A549 (cell line): Measurements from ENCODE around the gene CHST10. TPM values are rescaled to one million over a fixed set of nuclear protein-coding genes. Genes with fewer than 3 reads are reported as not detected.

Experiments used
- ATAC-seq, 2 experiments: fragments of 200-7000 bp in 1 of 2; fragments of >200 bp in 1 of 2; cut with Nextera tagmentation in 1 of 2; cut with Tn5 transposase in 1 of 2; 3 replicates each; pipeline versions ENCODE4 v1.8.0 to v1.9.1; 2018 to 2020; ENCODE audit warnings: mild to moderate bottlenecking in 1 of 2, moderate library complexity in 1 of 2
- CTCF ChIA-PET: fragments of 300-600 bp; sonication (Branson Sonifier 250); formaldehyde crosslinking; extraction: SDS; loops from one replicate; lab custom pipeline; 2021; ENCODE audit warnings: antibody characterized with exemption, inconsistent platforms; lab: Yijun Ruan, JAX
- POLR2A ChIA-PET: fragments of 350-600 bp; formaldehyde crosslinking; extraction: SDS; loops from one replicate; lab custom pipeline; 2021; ENCODE audit warnings: antibody characterized with exemption, inconsistent platforms; lab: Yijun Ruan, JAX
- DNase-seq, 2 experiments: peaks; one replicate each; pipeline versions ENCODE4 v3.0.0 to v3.0.0-alpha.2; 2011 to 2016; ENCODE audit warnings: low read depth in 1 of 2, low spot score in 1 of 2
- FAIRE-seq: peaks from 2 replicates; lab custom pipeline; 2011; peaks lifted over from hg19 to GRCh38; lab: Jason Lieb, UNC
- H3K27ac ChIP-seq, 2 experiments: fragments of >200 bp; sonication (Bioruptor Twin); formaldehyde crosslinking; 3 replicates each; pipeline ENCODE4 v1.5.1; 2016 to 2017
- H3K4me1 ChIP-seq: fragments of >200 bp; sonication (Bioruptor Twin); formaldehyde crosslinking; 3 replicates; pipeline ENCODE4 v1.6.1; 2016
- H3K4me2 ChIP-seq: fragments of >200 bp; sonication (Bioruptor Twin); formaldehyde crosslinking; 3 replicates; pipeline ENCODE4 v1.6.1; 2016
- H3K4me3 ChIP-seq: fragments of >200 bp; sonication (Bioruptor Twin); formaldehyde crosslinking; 3 replicates; pipeline ENCODE4 v1.5.1; 2016
- H3K9me3 ChIP-seq: fragments of >200 bp; sonication (Bioruptor Twin); formaldehyde crosslinking; 3 replicates; pipeline ENCODE4 v1.6.1; 2016
- BHLHE40 ChIP-seq: IDR thresholded peaks from 2 replicates; pipeline ENCODE4 v1.6.1; 2012; ENCODE audit warnings: low read depth, low read length, inconsistent platforms
- CBX2 ChIP-seq: fragments of 200-600 bp; sonication (generic); IDR thresholded peaks from 2 replicates; pipeline ENCODE4 v1.6.1; 2016; ENCODE audit warnings: low read depth, mild to moderate bottlenecking, borderline replicate concordance
- HOXB13 ChIP-seq: fragments of 250-450 bp; sonication (Bioruptor Pico); IDR thresholded peaks from 2 replicates; pipeline ENCODE4 v1.5.0; 2020; ENCODE audit warnings: low read depth, mild to moderate bottlenecking, moderate library complexity
- JUNB ChIP-seq: fragments of >200 bp; sonication (Bioruptor Twin); formaldehyde crosslinking; IDR thresholded peaks from 2 replicates; pipeline ENCODE4 v1.6.1; 2016
- KDM5A ChIP-seq: fragments of 200-600 bp; sonication (generic); IDR thresholded peaks from 2 replicates; pipeline ENCODE4 v1.6.1; 2016; ENCODE audit warnings: antibody characterized with exemption, mild to moderate bottlenecking
- MYC ChIP-seq: IDR thresholded peaks from 2 replicates; pipeline ENCODE4 v1.6.1; 2012; ENCODE audit warnings: mild to moderate bottlenecking, inconsistent platforms, low read length, improper control_type of control experiment, borderline replicate concordance
- POLR2A ChIP-seq: IDR thresholded peaks from 2 replicates; pipeline ENCODE4 v1.6.1; 2012; ENCODE audit warnings: mild to moderate bottlenecking, low read length
- RARB ChIP-seq: fragments of 250-450 bp; sonication (Bioruptor Pico); IDR thresholded peaks from 2 replicates; pipeline ENCODE4 v1.8.0; 2021; ENCODE audit warnings: mild to moderate bottlenecking, moderate library complexity
- RCOR1 ChIP-seq: fragments of 150-350 bp; IDR thresholded peaks from 2 replicates; pipeline ENCODE4 v1.6.1; 2014; ENCODE audit warnings: antibody characterized with exemption, low read length, low read depth
- SREBF2 ChIP-seq: fragments of 450-650 bp; IDR thresholded peaks from 2 replicates; pipeline ENCODE4 v1.6.1; 2014; ENCODE audit warnings: mild to moderate bottlenecking, moderate library complexity
- ZC3H11A ChIP-seq: fragments of 450-650 bp; IDR thresholded peaks from 2 replicates; pipeline ENCODE4 v1.6.1; 2014; ENCODE audit warnings: antibody characterized with exemption, mild to moderate bottlenecking
- ZSCAN20 ChIP-seq: fragments of 250-450 bp; sonication (Bioruptor Pico); IDR thresholded peaks from 2 replicates; pipeline ENCODE4 v1.8.0; 2022; ENCODE audit warnings: mild to moderate bottlenecking, moderate library complexity
- WGBS: methylation state at CpG from one replicate; pipeline ENCODE4 v1.1.6; 2017; ENCODE audit errors: missing lambda C conversion rate; 5-methylcytosine and 5-hydroxymethylcytosine counted together
- polyA plus RNA-seq, 4 experiments: library from polyadenylated mRNA; depleted of rRNA in 3 of 4; stranded (reverse); fragments of >200 nt; fragmentation: RNase III in 1 of 4; extraction: RNeasy Plus Mini Kit Qiagen cat#74134 plus additional on column Dnase treatment in 1 of 4; gene quantifications; 2 replicates in 3 of 4; 3 replicates in 1 of 4; pipeline ENCODE4 v1.2.3, GENCODE V29; 2011 to 2017
- TF ChIP-seq, protein P1 (sequence below): fragments of 250-450 bp; sonication (Bioruptor Pico); IDR thresholded peaks from 2 replicates; pipeline ENCODE4 v1.5.0; 2020; ENCODE audit warnings: low read depth, mild to moderate bottlenecking, moderate library complexity
- TF ChIP-seq, protein P2 (sequence below): IDR thresholded peaks from 2 replicates; pipeline ENCODE4 v1.6.1; 2012
- TF ChIP-seq, protein P3 (sequence below): fragments of 200-600 bp; sonication (generic); IDR thresholded peaks from 2 replicates; pipeline ENCODE4 v1.6.1; 2016; ENCODE audit warnings: antibody characterized with exemption, mild to moderate bottlenecking, moderate library complexity
- TF ChIP-seq, protein P4 (sequence below): fragments of >200 bp; sonication (Bioruptor Twin); formaldehyde crosslinking; IDR thresholded peaks from 3 replicates; pipeline ENCODE4 v1.6.1; 2016
- TF ChIP-seq, protein P5 (sequence below): IDR thresholded peaks from 2 replicates; pipeline ENCODE4 v1.6.1; 2012

The CHST10 gene
- polyA plus RNA-seq, 2 of the 4 experiments (the other 2 are of a cell fraction), result 16.6 to 24.0 TPM

DNA sequence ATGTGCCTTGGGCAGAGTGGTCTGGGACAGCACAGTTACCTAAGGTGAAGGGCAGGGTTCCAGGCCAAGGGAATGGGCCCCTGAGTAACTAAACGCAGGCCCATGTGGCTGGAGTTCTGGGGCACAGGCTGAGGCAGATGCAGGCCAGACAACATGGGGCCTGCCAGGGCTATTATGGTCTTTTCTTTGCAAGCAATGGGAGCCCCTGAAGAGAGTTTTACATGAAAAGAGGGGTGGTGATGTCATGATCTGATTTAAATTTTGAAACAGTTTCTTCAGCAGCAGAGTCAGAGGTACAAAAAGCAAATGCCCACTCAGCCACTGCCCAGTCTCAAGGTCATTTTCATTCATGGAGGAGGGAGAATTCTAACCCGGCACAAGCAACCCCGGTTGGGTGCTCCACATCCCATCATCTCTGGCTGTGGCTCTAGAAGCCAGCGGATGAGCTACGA lies 5.6 kb downstream of the CHST10 start:
- Histone ChIP-seq H3K4me1 (peaks cover 11% of the 10 kb centered on the region; the same call in 1 of the 3 replicates), H3K4me3 (no peak overlapping the region), H3K4me2 (no peak overlapping the region), H3K27ac (no peak overlapping the region), H3K9me3 (no peaks in the 10 kb centered on the region)
- DNase-seq (no peak), FAIRE-seq (no peak), ATAC-seq (no peak)
- POLR2A ChIA-PET, result no interaction called here
- 95% methylated on average over 5 of the region's 5 CpGs for WGBS
- TF ChIP-seq CBX2, result no peak
- no peak for TF ChIP-seq RCOR1
- CTCF ChIA-PET, result no interaction called here

DNA sequence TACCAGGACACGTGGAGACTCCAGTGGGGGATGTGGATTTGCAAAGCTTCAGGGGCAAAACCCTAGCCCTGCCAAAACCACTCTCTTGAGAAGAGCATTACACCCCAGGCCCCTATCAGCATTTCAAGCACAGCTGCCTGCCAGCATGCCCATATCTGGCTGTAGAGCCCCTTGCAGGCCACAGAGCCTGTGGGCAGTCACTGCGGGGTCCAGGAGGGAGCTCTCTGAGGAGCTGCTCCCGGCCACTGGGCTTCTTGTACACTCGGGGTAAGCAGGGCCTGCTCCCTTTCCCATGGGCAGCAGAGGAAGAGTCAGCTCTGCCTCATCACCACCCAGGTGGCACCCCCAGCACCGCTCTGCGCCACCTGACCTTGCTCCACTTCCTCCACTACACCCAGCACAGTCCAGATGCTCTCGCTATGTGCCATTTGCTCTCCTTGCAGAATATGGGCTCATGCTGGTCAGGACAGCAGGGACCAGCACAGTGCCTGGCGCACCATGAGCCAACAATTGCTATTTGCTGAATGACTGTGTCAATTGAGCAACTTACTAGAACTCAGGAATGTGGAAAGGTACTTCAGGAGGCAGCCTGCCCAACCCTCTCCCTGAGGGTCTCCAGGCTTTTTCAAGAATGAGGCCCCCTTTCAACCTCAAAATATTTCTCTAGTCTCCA lies 7.4 kb downstream of the CHST10 start:
- 0 out of 3 replicates have a peak, but pooled peaks cover 2% of the 10 kb centered on the region for H3K4me1 ChIP-seq
- TF ChIP-seq KDM5A, result no peak
- TF ChIP-seq HOXB13 (CRISPR knock-in tag), result no peak
- TF ChIP-seq, protein P1, sequence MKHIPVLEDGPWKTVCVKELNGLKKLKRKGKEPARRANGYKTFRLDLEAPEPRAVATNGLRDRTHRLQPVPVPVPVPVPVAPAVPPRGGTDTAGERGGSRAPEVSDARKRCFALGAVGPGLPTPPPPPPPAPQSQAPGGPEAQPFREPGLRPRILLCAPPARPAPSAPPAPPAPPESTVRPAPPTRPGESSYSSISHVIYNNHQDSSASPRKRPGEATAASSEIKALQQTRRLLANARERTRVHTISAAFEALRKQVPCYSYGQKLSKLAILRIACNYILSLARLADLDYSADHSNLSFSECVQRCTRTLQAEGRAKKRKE (CRISPR knock-in tag), result no peak
- TF ChIP-seq MYC, result no peak
- no peak for TF ChIP-seq BHLHE40
- TF ChIP-seq ZSCAN20 (CRISPR knock-in tag), result no peak
- no peak for TF ChIP-seq POLR2A
- TF ChIP-seq, protein P2, sequence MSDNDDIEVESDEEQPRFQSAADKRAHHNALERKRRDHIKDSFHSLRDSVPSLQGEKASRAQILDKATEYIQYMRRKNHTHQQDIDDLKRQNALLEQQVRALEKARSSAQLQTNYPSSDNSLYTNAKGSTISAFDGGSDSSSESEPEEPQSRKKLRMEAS, result no peak
- TF ChIP-seq, protein P3, sequence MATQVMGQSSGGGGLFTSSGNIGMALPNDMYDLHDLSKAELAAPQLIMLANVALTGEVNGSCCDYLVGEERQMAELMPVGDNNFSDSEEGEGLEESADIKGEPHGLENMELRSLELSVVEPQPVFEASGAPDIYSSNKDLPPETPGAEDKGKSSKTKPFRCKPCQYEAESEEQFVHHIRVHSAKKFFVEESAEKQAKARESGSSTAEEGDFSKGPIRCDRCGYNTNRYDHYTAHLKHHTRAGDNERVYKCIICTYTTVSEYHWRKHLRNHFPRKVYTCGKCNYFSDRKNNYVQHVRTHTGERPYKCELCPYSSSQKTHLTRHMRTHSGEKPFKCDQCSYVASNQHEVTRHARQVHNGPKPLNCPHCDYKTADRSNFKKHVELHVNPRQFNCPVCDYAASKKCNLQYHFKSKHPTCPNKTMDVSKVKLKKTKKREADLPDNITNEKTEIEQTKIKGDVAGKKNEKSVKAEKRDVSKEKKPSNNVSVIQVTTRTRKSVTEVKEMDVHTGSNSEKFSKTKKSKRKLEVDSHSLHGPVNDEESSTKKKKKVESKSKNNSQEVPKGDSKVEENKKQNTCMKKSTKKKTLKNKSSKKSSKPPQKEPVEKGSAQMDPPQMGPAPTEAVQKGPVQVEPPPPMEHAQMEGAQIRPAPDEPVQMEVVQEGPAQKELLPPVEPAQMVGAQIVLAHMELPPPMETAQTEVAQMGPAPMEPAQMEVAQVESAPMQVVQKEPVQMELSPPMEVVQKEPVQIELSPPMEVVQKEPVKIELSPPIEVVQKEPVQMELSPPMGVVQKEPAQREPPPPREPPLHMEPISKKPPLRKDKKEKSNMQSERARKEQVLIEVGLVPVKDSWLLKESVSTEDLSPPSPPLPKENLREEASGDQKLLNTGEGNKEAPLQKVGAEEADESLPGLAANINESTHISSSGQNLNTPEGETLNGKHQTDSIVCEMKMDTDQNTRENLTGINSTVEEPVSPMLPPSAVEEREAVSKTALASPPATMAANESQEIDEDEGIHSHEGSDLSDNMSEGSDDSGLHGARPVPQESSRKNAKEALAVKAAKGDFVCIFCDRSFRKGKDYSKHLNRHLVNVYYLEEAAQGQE, result no peak
- TF ChIP-seq ZC3H11A, result no peak
- TF ChIP-seq SREBF2, result no peak
- TF ChIP-seq, protein P4, sequence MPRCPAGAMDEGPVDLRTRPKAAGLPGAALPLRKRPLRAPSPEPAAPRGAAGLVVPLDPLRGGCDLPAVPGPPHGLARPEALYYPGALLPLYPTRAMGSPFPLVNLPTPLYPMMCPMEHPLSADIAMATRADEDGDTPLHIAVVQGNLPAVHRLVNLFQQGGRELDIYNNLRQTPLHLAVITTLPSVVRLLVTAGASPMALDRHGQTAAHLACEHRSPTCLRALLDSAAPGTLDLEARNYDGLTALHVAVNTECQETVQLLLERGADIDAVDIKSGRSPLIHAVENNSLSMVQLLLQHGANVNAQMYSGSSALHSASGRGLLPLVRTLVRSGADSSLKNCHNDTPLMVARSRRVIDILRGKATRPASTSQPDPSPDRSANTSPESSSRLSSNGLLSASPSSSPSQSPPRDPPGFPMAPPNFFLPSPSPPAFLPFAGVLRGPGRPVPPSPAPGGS, result no peak
- TF ChIP-seq, protein P5, sequence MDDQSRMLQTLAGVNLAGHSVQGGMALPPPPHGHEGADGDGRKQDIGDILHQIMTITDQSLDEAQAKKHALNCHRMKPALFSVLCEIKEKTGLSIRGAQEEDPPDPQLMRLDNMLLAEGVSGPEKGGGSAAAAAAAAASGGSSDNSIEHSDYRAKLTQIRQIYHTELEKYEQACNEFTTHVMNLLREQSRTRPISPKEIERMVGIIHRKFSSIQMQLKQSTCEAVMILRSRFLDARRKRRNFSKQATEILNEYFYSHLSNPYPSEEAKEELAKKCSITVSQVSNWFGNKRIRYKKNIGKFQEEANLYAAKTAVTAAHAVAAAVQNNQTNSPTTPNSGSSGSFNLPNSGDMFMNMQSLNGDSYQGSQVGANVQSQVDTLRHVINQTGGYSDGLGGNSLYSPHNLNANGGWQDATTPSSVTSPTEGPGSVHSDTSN, result no peak
- TF ChIP-seq RARB, result no peak
- TF ChIP-seq JUNB, result no peak
- TF ChIP-seq, all 56 proteins: peak for 0
- Histone ChIP-seq H3K27ac (no peak overlapping the region), H3K4me3 (no peak overlapping the region), H3K4me2 (no peak overlapping the region), H3K9me3 (no peaks in the 10 kb centered on the region)
- ChIA-PET POLR2A (no interaction called here), CTCF (interaction anchor here (0.9 to 1.9 kb wide), 3 partner anchors 13 to 164 kb away, joined by 3 to 5 read pairs (median 5); no protein-coding TSS in a partner anchor)
- WGBS, result 93% methylated on average over 8 of the region's 8 CpGs
- ATAC-seq (no peak), DNase-seq (no peak), FAIRE-seq (no peak)
